GM21786 (cell line): ENCODE data around the gene EOLA1.
"Not testable (repeated sequence)": the region's sequence is repeated elsewhere in the genome, so short reads cannot be mapped to it uniquely, and the experiment has no call there.

Source experiments
- ATAC-seq: cut with Tn5 transposase; IDR thresholded peaks from one replicate; pipeline ENCODE4 v1.9.1; 2021; ENCODE audit not compliant: unreplicated experiment

EOLA1 gene

DNA sequence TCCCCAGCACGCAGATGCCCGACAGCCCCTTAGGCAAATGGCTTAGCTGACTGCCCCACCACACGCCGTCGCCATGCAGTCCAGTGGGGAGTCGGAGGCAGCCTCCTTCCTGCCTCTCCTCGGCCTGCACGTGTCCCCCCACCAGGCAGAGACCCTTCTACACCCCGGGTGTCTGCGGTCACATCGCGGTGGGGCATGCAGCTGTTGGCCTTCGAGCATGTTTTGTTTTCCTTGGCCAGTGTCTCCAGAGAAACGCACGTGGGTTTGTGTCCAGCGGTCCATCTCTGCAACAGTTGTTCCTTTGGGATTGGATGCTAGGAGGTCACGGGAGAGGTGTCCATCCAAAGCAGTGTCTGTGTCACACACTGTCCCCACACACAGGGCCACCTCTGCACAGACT lies 54.4 kb downstream of the EOLA1 start, which contains the start of gene HSFX2:
Gene HSFX2 (minus strand): TSS at position 101 of the 400 bp plus-strand sequence. CDS start 614 bp downstream, outside the sequence.
- ATAC-seq: not testable (repeated sequence)

DNA sequence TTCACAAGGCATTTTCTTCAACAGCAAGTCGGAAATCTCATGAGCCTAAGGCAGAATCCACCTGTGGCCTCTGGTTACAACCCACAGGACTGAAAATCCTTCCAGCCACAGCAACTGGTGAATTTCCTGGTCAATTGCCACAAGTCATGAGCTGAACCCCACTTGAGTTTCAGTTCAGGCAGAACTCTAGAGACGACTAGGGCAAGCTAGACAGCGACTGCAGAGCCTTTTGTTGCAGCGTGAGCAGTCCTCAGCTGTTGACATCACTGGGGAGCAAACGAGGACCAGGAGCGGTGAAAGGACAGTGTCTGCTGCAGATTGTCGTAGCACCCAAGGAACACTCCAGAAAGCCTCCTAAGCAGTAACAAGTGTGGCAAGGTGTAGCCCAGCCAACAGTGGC lies 55.1 kb downstream of the EOLA1 start:
- ATAC-seq: not testable (repeated sequence)
